Measurements from ENCODE around the gene DSTN. TPM values are rescaled to one million over a fixed set of nuclear protein-coding genes. Genes with fewer than 3 reads are reported as not detected.
"Not testable (repeated sequence)": the region's sequence is repeated elsewhere in the genome, so short reads cannot be mapped to it uniquely, and the experiment has no call there.

DSTN gene
- total and polyA plus RNA-seq, 2 experiments from 2014 or later, result 162 to 459 TPM

- H3K9me2 ChIP-seq (ENCODE audit: insufficient read depth), result no peaks in the 10 kb centered on the region
- Mint-ChIP-seq H3K27me3 (ENCODE audit: insufficient read depth, low read depth, poor library complexity) (peaks cover 17% of the 10 kb centered on the region), H3K4me1 (peaks cover 51% of the 10 kb centered on the region), H3K4me3 (no peak overlapping the region), H3K27ac (no peak overlapping the region), H3K36me3 (ENCODE audit: low read depth) (peaks cover 64% of the 10 kb centered on the region), H3K9me3 (peaks cover 28% of the 10 kb centered on the region)
- H3K36me3 ChIP-seq (ENCODE audit: insufficient read depth), result peaks cover 15% of the 10 kb centered on the region
- H4K20me1 ChIP-seq (replicated peaks; ENCODE audit: insufficient read depth), result peaks cover 16% of the 10 kb centered on the region
- no peak for TF ChIP-seq ZNF114 (CRISPR knock-in tag; IDR thresholded peaks at IDR 0.05)
- no peak for TF ChIP-seq CTCF (conservative IDR thresholded peaks at IDR 0.05; ENCODE audit: low read depth in 2 of 2)
- no peak for TF ChIP-seq ZNF331 (CRISPR knock-in tag; IDR thresholded peaks at IDR 0.05; ENCODE audit: low read depth)
- TF ChIP-seq EZH2 (IDR thresholded peaks at IDR 0.05; ENCODE audit: low read depth, unreplicated experiment), result no peak
- TF ChIP-seq JUNB (IDR thresholded peaks at IDR 0.05; ENCODE audit: unreplicated experiment), result no peak
- TF ChIP-seq NANOG (IDR thresholded peaks at IDR 0.05; ENCODE audit: borderline replicate concordance), result no peak
- H3K27me3 ChIP-seq (ENCODE audit: insufficient read depth), result no peaks in the 10 kb centered on the region
- H3K4me3 ChIP-seq, result no peak overlapping the region
- no peak overlapping the region for H2AFZ ChIP-seq
- no peak overlapping the region for H3K4me2 ChIP-seq
- ATAC-seq (no peak), DNase-seq (ENCODE audit: low spot score) (no peak)
- peaks cover 82% of the 10 kb centered on the region for H3K79me2 ChIP-seq (replicated peaks; ENCODE audit: insufficient read depth)
- peaks cover 3% of the 10 kb centered on the region; the same call in 1 of the 2 replicates for H3F3A ChIP-seq (replicated peaks; ENCODE audit: low read depth)
- H3K27ac ChIP-seq (ENCODE audit: low read depth), result no peak overlapping the region
- peaks cover 29% of the 10 kb centered on the region for H3K4me1 ChIP-seq (ENCODE audit: insufficient read depth)
These were observed 88.7 kb downstream of the DSTN start for GRCh38 chr20:17658648-17658993.

- not testable (repeated sequence) for H3F3A ChIP-seq (replicated peaks; ENCODE audit: low read depth); H2AFZ ChIP-seq; H3K27ac ChIP-seq (ENCODE audit: low read depth); H3K27me3 ChIP-seq (ENCODE audit: insufficient read depth); H3K4me2 ChIP-seq; H3K27ac Mint-ChIP-seq; H3K4me3 Mint-ChIP-seq; ATAC-seq; DNase-seq (ENCODE audit: low spot score); H3K4me3 ChIP-seq; H3K9me2 ChIP-seq (ENCODE audit: insufficient read depth)
- peaks cover 36% of the 10 kb centered on the region for H3K4me1 ChIP-seq (ENCODE audit: insufficient read depth)
- H4K20me1 ChIP-seq (replicated peaks; ENCODE audit: insufficient read depth), result peaks cover 23% of the 10 kb centered on the region
- H3K27me3 Mint-ChIP-seq (ENCODE audit: insufficient read depth, low read depth, poor library complexity), result peaks cover 16% of the 10 kb centered on the region
- peaks cover 15% of the 10 kb centered on the region for H3K36me3 ChIP-seq (ENCODE audit: insufficient read depth)
- peaks cover 82% of the 10 kb centered on the region for H3K79me2 ChIP-seq (replicated peaks; ENCODE audit: insufficient read depth)
- peaks cover 58% of the 10 kb centered on the region for H3K36me3 Mint-ChIP-seq (ENCODE audit: low read depth)
- peaks cover 55% of the 10 kb centered on the region for H3K4me1 Mint-ChIP-seq
- H3K9me3 Mint-ChIP-seq, result peaks cover 28% of the 10 kb centered on the region
These were observed 89.5 kb downstream of the DSTN start for GRCh38 chr20:17659344-17659743.

Other genes with a start within 250 kb of the DSTN start
- gene BFSP1, start 38.7 kb upstream of the DSTN start, total RNA-seq (2014; rRNA removed; shearing (Covaris generic)), result 4.9 and 5.0 TPM in 2 replicates
- gene BFSP1, start 38.7 kb upstream of the DSTN start, polyA plus RNA-seq (2016; fragmentation: Nextera tagmentation; extraction: Ambion mirVana), result 2.7 and 3.1 TPM in 2 replicates
- gene RRBP1, start 112.2 kb downstream of the DSTN start, total RNA-seq (2014; rRNA removed; shearing (Covaris generic)), result 105 and 109 TPM in 2 replicates
- gene RRBP1, start 112.2 kb downstream of the DSTN start, polyA plus RNA-seq (2016; fragmentation: Nextera tagmentation; extraction: Ambion mirVana), result 113 and 125 TPM in 2 replicates
- not detected in 2 replicates for gene BANF2, start 129.9 kb downstream of the DSTN start, total RNA-seq (2014; rRNA removed; shearing (Covaris generic))
- not detected in 2 replicates for gene BANF2, start 129.9 kb downstream of the DSTN start, polyA plus RNA-seq (2016; fragmentation: Nextera tagmentation; extraction: Ambion mirVana)

Measured in GM23338 (cell line).